GM19372 (cell line): ENCODE results near the gene PACSIN2.

Experiments
- ATAC-seq: cut with Tn5 transposase; IDR thresholded peaks from one replicate; pipeline ENCODE4 v1.9.1; 2021; ENCODE audit warnings: mild to moderate bottlenecking, low read depth, moderate library complexity; ENCODE audit not compliant: unreplicated experiment

Gene PACSIN2

GRCh38 chr22:42910221-42910942 lies 104.6 kb downstream of the PACSIN2 start:
- no peak for ATAC-seq

GRCh38 chr22:42909363-42910058 lies 105.4 kb downstream of the PACSIN2 start:
- no peak for ATAC-seq

- ATAC-seq, result no peak
Measured at GRCh38 chr22:42908374-42908746, 106.6 kb downstream of the PACSIN2 start.

DNA sequence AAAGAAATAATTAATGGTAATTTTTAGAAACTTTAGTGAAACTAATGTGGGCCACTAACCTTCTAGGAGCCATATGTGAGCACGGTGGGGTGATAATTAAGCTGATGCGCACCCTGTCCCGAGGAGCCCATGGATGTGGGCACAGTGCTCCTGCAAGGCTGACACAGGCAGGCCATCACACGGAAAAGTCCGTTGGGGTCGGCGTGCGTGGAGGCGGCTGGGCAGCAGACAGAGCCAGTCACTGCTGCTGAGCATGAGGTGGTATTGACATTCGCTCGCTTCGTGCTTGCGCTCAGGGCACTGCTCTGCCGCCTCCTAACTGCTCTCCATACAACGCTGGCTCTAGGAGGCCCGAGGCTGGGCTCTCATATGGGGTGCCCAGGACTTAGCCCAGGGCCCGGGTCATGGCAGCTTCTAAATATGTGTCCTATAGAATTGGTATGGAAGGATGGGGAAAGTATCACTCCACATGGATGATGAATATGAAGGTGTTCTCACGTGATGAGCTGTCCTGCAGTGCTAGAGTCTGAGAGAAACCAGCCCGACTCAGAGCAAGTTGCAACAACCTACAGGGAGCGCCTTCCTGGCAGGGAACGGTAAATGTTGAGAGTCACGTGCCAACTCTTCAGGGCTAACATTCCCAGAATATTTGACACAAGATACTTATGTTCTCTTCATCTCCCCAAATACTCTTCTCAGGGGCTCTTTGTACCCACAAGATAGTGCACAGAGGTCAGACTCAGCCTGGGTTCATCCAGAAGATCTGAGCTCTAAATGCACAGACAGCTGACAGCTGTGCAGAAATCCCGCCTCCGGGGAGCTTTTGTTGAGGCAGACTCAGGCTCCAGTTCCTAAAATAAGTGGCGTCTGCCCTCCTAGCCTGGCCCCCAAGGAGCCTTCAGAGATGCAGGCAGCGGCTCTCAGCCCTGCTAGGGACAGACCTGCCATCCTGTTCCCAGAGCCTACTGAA lies 107.3 kb downstream of the PACSIN2 start:
- ATAC-seq, result no peak

- ATAC-seq, result no peak
Measured at GRCh38 chr22:42906605-42907348, 108.2 kb downstream of the PACSIN2 start.

DNA sequence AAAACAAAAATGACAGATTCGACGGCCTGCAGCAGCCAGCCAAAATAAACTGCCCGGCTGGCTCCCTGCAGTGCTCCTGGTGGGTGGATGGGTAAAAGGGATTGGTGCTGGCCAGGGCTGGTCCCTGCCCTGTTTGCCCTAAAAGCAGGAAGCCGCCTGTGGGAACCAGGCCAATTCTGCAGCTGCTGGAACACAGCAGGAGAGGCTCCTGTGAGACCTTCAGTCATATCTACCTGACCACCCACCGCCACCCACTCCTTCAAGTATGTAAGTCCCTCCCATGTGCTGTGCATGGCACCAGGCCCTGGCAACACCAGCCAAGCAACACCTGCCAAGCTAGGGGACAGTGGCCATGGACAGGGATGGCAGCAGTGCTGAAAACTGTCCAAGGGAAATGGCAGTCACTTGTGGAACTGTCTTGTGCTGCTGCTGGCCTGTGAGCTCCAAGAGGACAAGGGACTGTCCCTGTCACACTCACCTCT lies 109.2 kb downstream of the PACSIN2 start:
- no peak for ATAC-seq

GRCh38 chr22:42905217-42905616 lies 109.7 kb downstream of the PACSIN2 start:
- ATAC-seq, result no peak

- ATAC-seq, result no peak
Measured at GRCh38 chr22:42904050-42904449, 110.9 kb downstream of the PACSIN2 start.

- no peak for ATAC-seq
Measured at GRCh38 chr22:42902875-42903510, 112.0 kb downstream of the PACSIN2 start.

- ATAC-seq, result no peak
Measured at GRCh38 chr22:42901790-42902508, 113.0 kb downstream of the PACSIN2 start.

DNA sequence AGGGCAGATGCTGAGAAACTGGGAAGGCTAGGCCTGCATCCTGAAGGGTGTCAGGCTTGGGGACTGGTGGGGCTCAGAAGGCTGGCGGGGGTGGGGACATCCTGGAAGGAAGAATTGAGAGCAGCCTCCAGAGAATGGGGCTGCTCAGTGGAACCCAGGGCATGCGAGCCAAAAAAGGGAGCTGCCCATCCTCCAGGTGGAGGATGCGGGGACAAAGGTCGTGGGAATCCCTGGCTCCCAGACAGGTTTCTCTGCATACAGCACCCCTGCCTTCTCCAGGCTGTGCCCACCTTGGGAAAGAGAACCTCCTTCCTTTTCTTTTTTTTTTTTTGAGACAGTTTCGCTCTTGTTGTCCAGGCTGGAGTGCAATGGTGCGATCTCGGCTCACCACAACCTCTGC lies 117.0 kb downstream of the PACSIN2 start:
- no peak for ATAC-seq

GRCh38 chr22:42895541-42895981 lies 119.4 kb downstream of the PACSIN2 start:
- ATAC-seq, result no peak

- no peak for ATAC-seq
Measured at GRCh38 chr22:42895087-42895486, 119.9 kb downstream of the PACSIN2 start.

GRCh38 chr22:42893371-42894150 lies 121.4 kb downstream of the PACSIN2 start:
- no peak for ATAC-seq

GRCh38 chr22:42892571-42893316 lies 122.2 kb downstream of the PACSIN2 start:
- ATAC-seq, result peak; percentile 48

DNA sequence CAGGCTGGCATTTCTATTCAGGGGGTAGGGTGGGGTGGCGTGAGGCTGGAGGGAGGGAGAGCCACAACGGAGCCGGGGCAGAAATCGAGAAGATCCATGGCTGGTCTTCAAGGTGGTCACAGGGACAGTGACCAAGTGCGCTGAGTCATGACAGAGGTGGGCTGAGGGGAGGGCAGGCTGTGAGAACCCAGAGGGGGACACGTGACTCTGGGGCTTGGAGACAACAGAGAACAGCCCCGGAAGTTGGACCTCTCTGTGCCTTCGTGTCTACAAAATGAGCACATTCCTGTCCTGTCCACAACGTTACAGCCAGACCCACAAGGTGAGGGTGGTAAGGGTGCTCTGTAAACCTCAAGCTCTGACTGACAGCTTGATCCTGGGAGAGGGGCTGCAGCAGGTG lies 122.8 kb downstream of the PACSIN2 start:
- ATAC-seq, result no peak

GRCh38 chr22:42891696-42892095 lies 123.3 kb downstream of the PACSIN2 start:
- no peak for ATAC-seq

- ATAC-seq, result no peak
Measured at GRCh38 chr22:42891008-42891407, 123.9 kb downstream of the PACSIN2 start.
